ENCODE data around the gene PROK2.

DNA sequence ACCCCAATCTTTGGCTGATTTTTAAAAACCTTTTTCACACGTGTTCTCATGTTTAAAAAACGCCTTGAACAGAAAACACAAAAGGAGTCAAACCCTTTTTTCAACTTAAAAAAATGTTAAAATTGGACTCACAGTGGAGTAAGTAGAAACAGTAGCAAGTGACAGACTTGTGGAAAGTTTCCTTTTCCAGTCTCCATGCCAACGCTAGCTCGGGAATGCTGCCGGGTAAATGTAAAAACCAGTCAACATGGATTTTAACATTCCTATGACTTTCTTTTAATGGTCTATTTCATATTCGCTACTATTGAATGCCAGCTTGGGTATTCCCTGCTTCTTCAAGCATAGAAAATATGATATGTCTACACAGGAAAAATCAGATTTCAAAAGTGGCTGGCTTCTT is 1.6 kb upstream of the PROK2 start:
- TF ChIP-seq POLR2A (IDR thresholded peaks at IDR 0.05; ENCODE audit: low read length), result no peak
- no peak for TF ChIP-seq GATA1 (IDR thresholded peaks at IDR 0.05; ENCODE audit: low read depth, low read length)
